ENCODE results near the gene CCND2.

- TF ChIP-seq CTCF (IDR thresholded peaks at IDR 0.05 in 2 of 3, conservative IDR thresholded peaks at IDR 0.05 in 1 of 3; ENCODE audit: insufficient read depth in 2 of 3, low read depth in 1 of 3, low read length in 3 of 3) (no peak), EZH2 (IDR thresholded peaks at IDR 0.05; ENCODE audit: borderline replicate concordance, low read depth, low read length) (no peak), NRF1 (conservative IDR thresholded peaks at IDR 0.05 in 1 of 2, IDR thresholded peaks at IDR 0.05 in 1 of 2) (no peak; a peak in 3 of 4 replicates), MAFF (IDR thresholded peaks at IDR 0.05; ENCODE audit: low read length) (no peak), YY1 (IDR thresholded peaks at IDR 0.05; ENCODE audit: borderline replicate concordance in 1 of 3, control insufficient read depth in 1 of 3, extremely low read depth in 1 of 3, insufficient read depth in 3 of 3, insufficient read length in 1 of 3, insufficient replicate concordance in 2 of 3, low read depth in 1 of 3, low read length in 2 of 3) (peak in 2 of 3 experiments; percentile 17 to 37), THAP7 (CRISPR knock-in tag; IDR thresholded peaks at IDR 0.05) (no peak), ZNF407 (IDR thresholded peaks at IDR 0.05; ENCODE audit: low read depth) (no peak), ZNF507 (tag; conservative IDR thresholded peaks at IDR 0.05) (no peak), MEF2A (IDR thresholded peaks at IDR 0.05; ENCODE audit: control insufficient read depth, low read depth, low read length) (no peak)
Measured at GRCh38 chr12:4271717-4272423, 1.7 kb upstream of the CCND2 start.

Data from K562 (cell line).